ENCODE data around the gene TNFSF9. TPM values are rescaled to one million over a fixed set of nuclear protein-coding genes. Genes with fewer than 3 reads are reported as not detected.

The TNFSF9 gene
- total and polyA plus RNA-seq, 4 donors = 0.08 to 0.12 TPM; not detected in 2

- TF ChIP-seq CTCF (IDR thresholded peaks at IDR 0.05; ENCODE audit: low read depth, low read length, missing input control) = peak; percentile 41
- TF ChIP-seq EGR1 (IDR thresholded peaks at IDR 0.05; ENCODE audit: low read depth in 2 of 2) = no peak
- TF ChIP-seq FOXA2 (IDR thresholded peaks at IDR 0.05) = no peak
- peak; percentile 18 to 71 for TF ChIP-seq RAD21 (IDR thresholded peaks at IDR 0.05)
- TF ChIP-seq GABPA (IDR thresholded peaks at IDR 0.05 in 1 of 2, conservative IDR thresholded peaks at IDR 0.05 in 1 of 2) = no peak
- Histone ChIP-seq H3K9me3 (ENCODE audit: control insufficient read depth in 4 of 4, low read length in 3 of 4) (no peaks in the 10 kb centered on the region), H3K4me3 (ENCODE audit: low read depth in 1 of 3, low read length in 3 of 3) (peak within 1 kb of the TSS in 2 of 3 donors; percentile 34 to 42), H3K27ac (ENCODE audit: low read depth in 1 of 2, low read length in 2 of 2) (peak within 1 kb of the TSS in 1 of 2 donors; percentile 62), H3K27me3 (ENCODE audit: control insufficient read depth in 4 of 4, insufficient read depth in 4 of 4, low read length in 3 of 4) (no peaks in the 10 kb centered on the region), H3K4me1 (ENCODE audit: control insufficient read depth in 4 of 4, insufficient read depth in 4 of 4, low read length in 3 of 4) (peaks cover 0 to 7% (median 2%) of the 10 kb centered on the region in 4 donors), H3K9ac (ENCODE audit: low read depth in 1 of 2, low read length in 2 of 2) (peak within 1 kb of the TSS; percentile 17 to 63), H3K36me3 (ENCODE audit: control insufficient read depth in 4 of 4, insufficient read depth in 3 of 4, low read depth in 1 of 4, low read length in 3 of 4) (no peaks in the 10 kb centered on the region)
- 37% methylated on average over 24 of the region's 24 CpGs for WGBS
- DNase-seq (ENCODE audit: low spot score) = no peak
These were observed 49.1 kb upstream of the TNFSF9 start, which contains the start of gene DENND1C for GRCh38 chr19:6481541-6482342. DENND1C (minus strand) TSS chr19:6481787; CDS start chr19:6481695, 92 bp downstream.

- Histone ChIP-seq H3K27ac (ENCODE audit: low read depth in 1 of 2, low read length in 2 of 2) (no peak overlapping the region), H3K27me3 (ENCODE audit: control insufficient read depth in 4 of 4, insufficient read depth in 4 of 4, low read length in 3 of 4) (no peaks in the 10 kb centered on the region), H3K36me3 (ENCODE audit: control insufficient read depth in 4 of 4, insufficient read depth in 3 of 4, low read depth in 1 of 4, low read length in 3 of 4) (no peaks in the 10 kb centered on the region), H3K4me1 (ENCODE audit: control insufficient read depth in 4 of 4, insufficient read depth in 4 of 4, low read length in 3 of 4) (peaks cover 0 to 3% (median 0%) of the 10 kb centered on the region in 4 donors), H3K4me3 (ENCODE audit: low read depth in 1 of 3, low read length in 3 of 3) (no peak overlapping the region), H3K9ac (ENCODE audit: low read depth in 1 of 2, low read length in 2 of 2) (no peak overlapping the region), H3K9me3 (ENCODE audit: control insufficient read depth in 4 of 4, low read length in 3 of 4) (no peaks in the 10 kb centered on the region)
- no peak for TF ChIP-seq FOXA1 (IDR thresholded peaks at IDR 0.05)
- no peak for TF ChIP-seq ATF3 (IDR thresholded peaks at IDR 0.05)
- no peak for TF ChIP-seq RXRA (IDR thresholded peaks at IDR 0.05)
- TF ChIP-seq HNF4A (conservative IDR thresholded peaks at IDR 0.05) = no peak
- TF ChIP-seq SP1 (IDR thresholded peaks at IDR 0.05) = no peak
- no peak for TF ChIP-seq REST (IDR thresholded peaks at IDR 0.05)
- TF ChIP-seq GABPA (IDR thresholded peaks at IDR 0.05 in 1 of 2, conservative IDR thresholded peaks at IDR 0.05 in 1 of 2) = no peak
- TF ChIP-seq EGR1 (IDR thresholded peaks at IDR 0.05; ENCODE audit: low read depth in 2 of 2) = no peak
- TF ChIP-seq ZBTB33 (IDR thresholded peaks at IDR 0.05) = no peak
- TF ChIP-seq TAF1 (conservative IDR thresholded peaks at IDR 0.05) = no peak
- WGBS = 94% methylated on average over 8 of the region's 8 CpGs
- no peak for DNase-seq (ENCODE audit: low spot score)
These were observed 48.5 kb upstream of the TNFSF9 start for GRCh38 chr19:6482343-6482686.

Data from liver (tissue), 9 donors.